Measurements from ENCODE around the gene CMBL. TPM values are rescaled to one million over a fixed set of nuclear protein-coding genes. Genes with fewer than 3 reads are reported as not detected.
A peak's percentile ranks its signal among the peaks of the same experiment; 100 is the strongest.

Gene CMBL
- polyA plus RNA-seq, 3 donors: 0.39 to 5.4 TPM; not detected in 1

- Mint-ChIP-seq H3K4me1 (no peaks in the 10 kb centered on the region), H3K4me3 (no peak overlapping the region), H3K27ac (no peak overlapping the region), H3K27me3 (ENCODE audit: low read depth in 3 of 3) (peaks cover 0 to 2% (median 0%) of the 10 kb centered on the region in 3 donors), H3K36me3 (peaks cover 52 to 76% of the 10 kb centered on the region in 2 donors), H3K9me3 (no peaks in the 10 kb centered on the region)
- Histone ChIP-seq H3K9me3 (replicated peaks in 1 of 2; ENCODE audit: control insufficient read depth in 1 of 2, insufficient read depth in 1 of 2, low read length in 2 of 2) (no peaks in the 10 kb centered on the region), H3K4me1 (ENCODE audit: control insufficient read depth in 1 of 2, insufficient read depth in 2 of 2, low read length in 2 of 2) (no peaks in the 10 kb centered on the region), H4K20me1 (ENCODE audit: insufficient read depth, low read length) (no peaks in the 10 kb centered on the region), H3K4me2 (replicated peaks; ENCODE audit: extremely low read depth, low read length, poor library complexity, severe bottlenecking) (no peak overlapping the region), H3K79me2 (ENCODE audit: insufficient read depth, low read length) (no peaks in the 10 kb centered on the region), H3K4me3 (replicated peaks in 1 of 3; ENCODE audit: low read depth in 2 of 3, low read length in 3 of 3) (no peak overlapping the region), H3K36me3 (replicated peaks in 1 of 2; ENCODE audit: control insufficient read depth in 1 of 2, insufficient read depth in 2 of 2, low read length in 2 of 2) (peaks cover 31 to 84% of the 10 kb centered on the region in 2 donors), H2AFZ (ENCODE audit: insufficient read depth, low read depth, low read length, poor library complexity, severe bottlenecking) (no peak overlapping the region), H3K27me3 (ENCODE audit: control insufficient read depth in 2 of 2, insufficient read depth in 2 of 2, low read length in 2 of 2) (no peaks in the 10 kb centered on the region), H3K9ac (ENCODE audit: insufficient read depth, low read length, poor library complexity, severe bottlenecking) (no peak overlapping the region), H3K27ac (ENCODE audit: low read depth in 1 of 2, low read length in 2 of 2) (no peak overlapping the region)
- TF ChIP-seq CTCF (IDR thresholded peaks at IDR 0.05): no peak
- no peak for DNase-seq
- intact Hi-C loops (cut with micrococcal nuclease): no loop called here
- WGBS (ENCODE audit: insufficient coverage): 91% methylated on average over 6 of the region's 7 CpGs
Observed at GRCh38 chr5:10233505-10233904, 74.2 kb downstream of the CMBL start.

- TF ChIP-seq CTCF (IDR thresholded peaks at IDR 0.05): no peak
- Histone ChIP-seq H3K9me3 (replicated peaks in 1 of 2; ENCODE audit: control insufficient read depth in 1 of 2, insufficient read depth in 1 of 2, low read length in 2 of 2) (no peaks in the 10 kb centered on the region), H3K9ac (ENCODE audit: insufficient read depth, low read length, poor library complexity, severe bottlenecking) (no peak overlapping the region), H4K20me1 (ENCODE audit: insufficient read depth, low read length) (no peaks in the 10 kb centered on the region), H3K36me3 (replicated peaks in 1 of 2; ENCODE audit: control insufficient read depth in 1 of 2, insufficient read depth in 2 of 2, low read length in 2 of 2) (peaks cover 28 to 81% of the 10 kb centered on the region in 2 donors), H3K4me1 (ENCODE audit: control insufficient read depth in 1 of 2, insufficient read depth in 2 of 2, low read length in 2 of 2) (no peaks in the 10 kb centered on the region), H3K27me3 (ENCODE audit: control insufficient read depth in 2 of 2, insufficient read depth in 2 of 2, low read length in 2 of 2) (no peaks in the 10 kb centered on the region), H2AFZ (ENCODE audit: insufficient read depth, low read depth, low read length, poor library complexity, severe bottlenecking) (no peak overlapping the region), H3K4me2 (replicated peaks; ENCODE audit: extremely low read depth, low read length, poor library complexity, severe bottlenecking) (no peak overlapping the region), H3K4me3 (replicated peaks in 1 of 3; ENCODE audit: low read depth in 2 of 3, low read length in 3 of 3) (no peak overlapping the region), H3K27ac (ENCODE audit: low read depth in 1 of 2, low read length in 2 of 2) (no peak overlapping the region), H3K79me2 (ENCODE audit: insufficient read depth, low read length) (no peaks in the 10 kb centered on the region)
- Mint-ChIP-seq H3K4me1 (no peaks in the 10 kb centered on the region), H3K4me3 (no peak overlapping the region), H3K27ac (peak overlapping the region in 1 of 7 donors; percentile 41), H3K9me3 (no peaks in the 10 kb centered on the region), H3K36me3 (peaks cover 48 to 71% of the 10 kb centered on the region in 2 donors), H3K27me3 (ENCODE audit: low read depth in 3 of 3) (peaks cover 0 to 2% (median 0%) of the 10 kb centered on the region in 3 donors)
- intact Hi-C loops (cut with micrococcal nuclease): no loop called here
- DNase-seq: no peak
- 95% methylated on average over 6 of the region's 7 CpGs for WGBS (ENCODE audit: insufficient coverage)
Observed at GRCh38 chr5:10233011-10233410, 74.7 kb downstream of the CMBL start.
